Endodermal cell (in vitro differentiated cells): Measurements from ENCODE around the gene ORC1. TPM values are rescaled to one million over a fixed set of nuclear protein-coding genes. Genes with fewer than 3 reads are reported as not detected.

ENCODE experiments used
- DNase-seq: peaks from one replicate; pipeline ENCODE4 v3.0.0-alpha.2; 2017
- H3K27ac ChIP-seq: 2 replicates; pipeline ENCODE4 v1.5.1; 2013; ENCODE audit warnings: mild to moderate bottlenecking, low read depth, low read length, moderate library complexity
- H3K27me3 ChIP-seq: 2 replicates; pipeline ENCODE4 v1.6.1; 2013; ENCODE audit warnings: mild to moderate bottlenecking, low read length, moderate library complexity; ENCODE audit not compliant: insufficient read depth, control insufficient read depth, poor library complexity, severe bottlenecking
- H3K36me3 ChIP-seq: 2 replicates; pipeline ENCODE4 v1.7.0; 2013; ENCODE audit warnings: mild to moderate bottlenecking, low read length, moderate library complexity; ENCODE audit not compliant: control insufficient read depth, insufficient read depth
- H3K4me1 ChIP-seq: one replicate; pipeline ENCODE4 v1.7.0; 2013; ENCODE audit warnings: low read length; ENCODE audit not compliant: control insufficient read depth, insufficient read depth
- H3K4me3 ChIP-seq: 2 replicates; pipeline ENCODE4 v1.5.1; 2013; ENCODE audit warnings: mild to moderate bottlenecking, low read length, moderate library complexity
- H3K9ac ChIP-seq: 2 replicates; pipeline ENCODE4 v1.6.1; 2013; ENCODE audit warnings: mild to moderate bottlenecking, low read length, moderate library complexity; ENCODE audit not compliant: poor library complexity, severe bottlenecking; ENCODE audit errors: extremely low read depth
- H3K9me3 ChIP-seq: 2 replicates; pipeline ENCODE4 v1.6.1; 2013; ENCODE audit warnings: mild to moderate bottlenecking, low read length, moderate library complexity; ENCODE audit not compliant: control insufficient read depth
- H3K27ac Mint-ChIP-seq: 2 replicates; pipeline ENCODE4 v1.8.0; 2020; ENCODE audit warnings: mixed read lengths
- H3K27me3 Mint-ChIP-seq: 2 replicates; pipeline ENCODE4 v1.8.0; 2021; ENCODE audit warnings: mild to moderate bottlenecking, mixed read lengths; ENCODE audit not compliant: insufficient read depth
- H3K36me3 Mint-ChIP-seq: 2 replicates; pipeline ENCODE4 v1.8.0; 2020; ENCODE audit warnings: low read depth, mixed read lengths
- H3K4me1 Mint-ChIP-seq: 2 replicates; pipeline ENCODE4 v1.8.0; 2020; ENCODE audit warnings: mixed read lengths
- H3K4me3 Mint-ChIP-seq: 2 replicates; pipeline ENCODE4 v1.8.0; 2020; ENCODE audit warnings: mild to moderate bottlenecking, moderate library complexity, mixed read lengths
- H3K9me3 Mint-ChIP-seq: 2 replicates; pipeline ENCODE4 v1.8.0; 2020; ENCODE audit warnings: mild to moderate bottlenecking, mixed read lengths
- WGBS, 2 experiments: methylation state at CpG; one replicate each; pipeline versions ENCODE4 v1.1.5 to v1.1.7; 2013; ENCODE audit warnings: missing lambda C conversion rate in 2 of 2, mixed read lengths in 1 of 2; ENCODE audit not compliant: insufficient coverage in 1 of 2, insufficient read length in 1 of 2; 5-methylcytosine and 5-hydroxymethylcytosine counted together
- total RNA-seq, 2 donors: library from RNA; stranded (reverse); fragmentation: NEBNext Ultra II Directional in 1 of 2; extraction: Animal tissue kit (Norgen Biotek cat#: 25700) in 1 of 2; gene quantifications; 2 replicates in 1 of 2; 3 replicates in 1 of 2; pipeline ENCODE4 v1.2.1, GENCODE V29; 2021
- TF ChIP-seq, protein P1 (sequence below): fragments of 200-600 bp; sonication (generic); conservative IDR thresholded peaks from 2 replicates; pipeline ENCODE4 v1.5.0; 2021; ENCODE audit warnings: antibody characterized with exemption, mild to moderate bottlenecking

ORC1 gene
- total RNA-seq, 2 donors from 2014 or later, result 23.0 to 25.5 TPM

- Histone ChIP-seq H3K9ac (no peak overlapping the region), H3K27ac (no peak overlapping the region), H3K27me3 (no peaks in the 10 kb centered on the region), H3K4me1 (no peaks in the 10 kb centered on the region), H3K4me3 (no peak overlapping the region), H3K36me3 (peaks cover 53% of the 10 kb centered on the region), H3K9me3 (no peaks in the 10 kb centered on the region)
- DNase-seq, result no peak
- WGBS, 2 experiments, result 97 to 100% methylated on average over 2 to 3 of the region's 3 CpGs
- Mint-ChIP-seq H3K27me3 (no peaks in the 10 kb centered on the region), H3K36me3 (peaks cover 49% of the 10 kb centered on the region), H3K27ac (no peak overlapping the region), H3K9me3 (no peaks in the 10 kb centered on the region), H3K4me3 (no peak overlapping the region), H3K4me1 (peaks cover 13% of the 10 kb centered on the region)
- TF ChIP-seq, protein P1, sequence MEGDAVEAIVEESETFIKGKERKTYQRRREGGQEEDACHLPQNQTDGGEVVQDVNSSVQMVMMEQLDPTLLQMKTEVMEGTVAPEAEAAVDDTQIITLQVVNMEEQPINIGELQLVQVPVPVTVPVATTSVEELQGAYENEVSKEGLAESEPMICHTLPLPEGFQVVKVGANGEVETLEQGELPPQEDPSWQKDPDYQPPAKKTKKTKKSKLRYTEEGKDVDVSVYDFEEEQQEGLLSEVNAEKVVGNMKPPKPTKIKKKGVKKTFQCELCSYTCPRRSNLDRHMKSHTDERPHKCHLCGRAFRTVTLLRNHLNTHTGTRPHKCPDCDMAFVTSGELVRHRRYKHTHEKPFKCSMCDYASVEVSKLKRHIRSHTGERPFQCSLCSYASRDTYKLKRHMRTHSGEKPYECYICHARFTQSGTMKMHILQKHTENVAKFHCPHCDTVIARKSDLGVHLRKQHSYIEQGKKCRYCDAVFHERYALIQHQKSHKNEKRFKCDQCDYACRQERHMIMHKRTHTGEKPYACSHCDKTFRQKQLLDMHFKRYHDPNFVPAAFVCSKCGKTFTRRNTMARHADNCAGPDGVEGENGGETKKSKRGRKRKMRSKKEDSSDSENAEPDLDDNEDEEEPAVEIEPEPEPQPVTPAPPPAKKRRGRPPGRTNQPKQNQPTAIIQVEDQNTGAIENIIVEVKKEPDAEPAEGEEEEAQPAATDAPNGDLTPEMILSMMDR, result no peak
Observed at GRCh38 chr1:52399629-52400028, 4.6 kb downstream of the ORC1 start.

DNA sequence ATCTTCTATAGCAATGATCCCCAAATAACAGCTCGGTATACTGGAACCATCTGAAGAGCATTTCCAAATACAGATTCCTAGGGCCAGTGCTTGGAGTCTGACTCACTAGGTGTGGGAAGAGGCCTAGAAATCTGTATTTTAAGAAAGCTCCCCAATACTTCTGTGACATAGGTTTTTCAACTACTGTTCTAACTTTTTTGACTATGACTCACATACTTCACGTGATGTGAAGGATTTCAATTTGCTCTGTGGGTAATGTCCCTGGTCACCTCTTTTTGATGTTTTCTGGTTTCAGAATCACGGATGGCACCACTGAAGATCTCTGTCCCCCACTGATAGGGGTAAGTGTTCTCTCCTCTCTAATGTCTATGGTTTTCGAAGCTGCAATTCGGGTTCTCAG is 11.0 kb downstream of the ORC1 start:
- H3K9me3 ChIP-seq, result no peaks in the 10 kb centered on the region
- H3K4me3 ChIP-seq, result no peak overlapping the region
- DNase-seq, result no peak
- H3K36me3 Mint-ChIP-seq, result peaks cover 70% of the 10 kb centered on the region
- no peaks in the 10 kb centered on the region for H3K9me3 Mint-ChIP-seq
- H3K4me1 Mint-ChIP-seq, result peaks cover 5% of the 10 kb centered on the region
- H3K27me3 ChIP-seq, result no peaks in the 10 kb centered on the region
- H3K4me3 Mint-ChIP-seq, result no peak overlapping the region
- H3K27ac Mint-ChIP-seq, result no peak overlapping the region
- TF ChIP-seq, protein P1, result no peak
- WGBS, 2 experiments, result 91 to 94% methylated on average over 5 of the region's 5 CpGs
- H3K36me3 ChIP-seq, result peaks cover 69% of the 10 kb centered on the region
- no peaks in the 10 kb centered on the region for H3K4me1 ChIP-seq
- no peak overlapping the region for H3K9ac ChIP-seq
- no peak overlapping the region for H3K27ac ChIP-seq
- no peaks in the 10 kb centered on the region for H3K27me3 Mint-ChIP-seq

DNA sequence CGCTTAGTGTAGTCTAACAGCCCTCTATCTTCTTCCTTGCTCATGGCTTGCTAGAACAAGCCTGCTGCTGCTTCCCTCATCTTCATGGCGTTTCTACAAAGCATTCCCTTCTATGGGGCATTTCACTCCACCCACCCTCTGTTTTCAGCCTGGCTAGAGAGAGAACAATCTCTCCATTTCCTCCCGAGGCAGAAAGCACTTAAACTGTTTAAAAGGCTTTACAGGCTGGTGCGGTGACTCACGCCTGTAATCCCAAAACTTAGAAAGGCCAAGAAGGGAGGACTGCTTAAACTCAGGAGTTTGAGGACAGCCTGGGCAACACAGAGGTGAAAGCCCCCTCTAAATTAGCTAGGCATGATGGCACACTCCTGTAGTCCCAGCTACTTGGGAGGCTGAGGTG is 17.8 kb downstream of the ORC1 start:
- 90 to 92% methylated on average over 5 of the region's 5 CpGs for WGBS, 2 experiments
- Mint-ChIP-seq H3K27ac (peak overlapping the region; percentile 16), H3K27me3 (no peaks in the 10 kb centered on the region), H3K36me3 (peaks cover 75% of the 10 kb centered on the region), H3K4me3 (no peak overlapping the region), H3K9me3 (no peaks in the 10 kb centered on the region), H3K4me1 (no peaks in the 10 kb centered on the region)
- TF ChIP-seq, protein P1, result no peak
- peaks cover 76% of the 10 kb centered on the region for H3K36me3 ChIP-seq
- no peaks in the 10 kb centered on the region for H3K4me1 ChIP-seq
- H3K9me3 ChIP-seq, result no peaks in the 10 kb centered on the region
- H3K27ac ChIP-seq, result no peak overlapping the region
- no peak overlapping the region for H3K4me3 ChIP-seq
- H3K9ac ChIP-seq, result no peak overlapping the region
- no peak for DNase-seq
- H3K27me3 ChIP-seq, result no peaks in the 10 kb centered on the region
